Keratinocyte (primary cell): ENCODE data around the gene PRRC1. TPM values are rescaled to one million over a fixed set of nuclear protein-coding genes. Genes with fewer than 3 reads are reported as not detected.

Experiments used
- DNase-seq: peaks from one replicate; pipeline ENCODE4 v3.0.0-alpha.2; 2011; ENCODE audit warnings: low read depth, missing footprints, low spot score
- FAIRE-seq: peaks from 2 replicates; lab custom pipeline; 2011; peaks lifted over from hg19 to GRCh38; lab: Jason Lieb, UNC
- H2AFZ ChIP-seq: 2 replicates; pipeline ENCODE4 v1.6.0; 2012; ENCODE audit warnings: low read length, control low read depth, inconsistent platforms; ENCODE audit not compliant: control insufficient read depth
- H3K27ac ChIP-seq: 2 replicates; pipeline ENCODE4 v1.5.1; 2011; ENCODE audit warnings: low read length; ENCODE audit not compliant: control insufficient read depth, insufficient read depth
- H3K27me3 ChIP-seq: 3 replicates; pipeline ENCODE4 v1.6.0; 2011; ENCODE audit warnings: low read length; ENCODE audit not compliant: control insufficient read depth, insufficient read depth; ENCODE audit errors: extremely low read depth
- H3K36me3 ChIP-seq, 2 experiments: 2 replicates in 1 of 2; 3 replicates in 1 of 2; pipeline ENCODE4 v1.5.1; 2011; ENCODE audit warnings: low read length in 2 of 2, mild to moderate bottlenecking in 1 of 2; ENCODE audit not compliant: control insufficient read depth in 2 of 2, insufficient read depth in 2 of 2; ENCODE audit errors: extremely low read depth in 1 of 2
- H3K4me1 ChIP-seq: 3 replicates; pipeline ENCODE4 v1.5.1; 2011; ENCODE audit warnings: low read length; ENCODE audit not compliant: control insufficient read depth, insufficient read depth; ENCODE audit errors: extremely low read depth
- H3K4me2 ChIP-seq: 3 replicates; pipeline ENCODE4 v1.6.0; 2011; ENCODE audit warnings: low read depth, low read length; ENCODE audit not compliant: control insufficient read depth, insufficient read depth; ENCODE audit errors: extremely low read depth
- H3K4me3 ChIP-seq, 3 experiments: fragments of 200-600 bp in 1 of 3; sonication (generic) in 1 of 3; 2 replicates in 2 of 3; 3 replicates in 1 of 3; pipeline ENCODE4 v1.5.1; 2011 to 2016; ENCODE audit warnings: low read length in 3 of 3, mild to moderate bottlenecking in 3 of 3, control low read depth in 2 of 3, inconsistent platforms in 1 of 3, low read depth in 1 of 3, mixed read lengths in 1 of 3, mixed run types in 1 of 3, moderate library complexity in 1 of 3; ENCODE audit not compliant: control insufficient read depth in 2 of 3, insufficient read depth in 2 of 3; ENCODE audit errors: extremely low read depth in 1 of 3
- H3K79me2 ChIP-seq: 2 replicates; pipeline ENCODE4 v1.6.0; 2012; ENCODE audit warnings: low read length; ENCODE audit not compliant: control insufficient read depth, insufficient read depth
- H3K9ac ChIP-seq: 3 replicates; pipeline ENCODE4 v1.6.0; 2011; ENCODE audit warnings: low read length; ENCODE audit not compliant: control insufficient read depth, insufficient read depth; ENCODE audit errors: extremely low read depth
- H3K9me1 ChIP-seq: 3 replicates; pipeline ENCODE4 v1.6.0; 2011; ENCODE audit warnings: low read length; ENCODE audit not compliant: control insufficient read depth, insufficient read depth; ENCODE audit errors: extremely low read depth
- H3K9me3 ChIP-seq: 2 replicates; pipeline ENCODE4 v1.5.1; 2012; ENCODE audit warnings: low read depth, low read length; ENCODE audit not compliant: control insufficient read depth
- H4K20me1 ChIP-seq: 3 replicates; pipeline ENCODE4 v1.6.0; 2011; ENCODE audit warnings: low read length; ENCODE audit not compliant: control insufficient read depth, insufficient read depth; ENCODE audit errors: extremely low read depth
- CTCF ChIP-seq, 3 experiments: IDR thresholded peaks in 1 of 3; conservative IDR thresholded peaks in 1 of 3; optimal IDR thresholded peaks in 1 of 3; 2 replicates in 2 of 3; 3 replicates in 1 of 3; pipeline versions ENCODE3 to v1.5.1; 2011; ENCODE audit warnings: low read length in 3 of 3, mild to moderate bottlenecking in 3 of 3, moderate library complexity in 2 of 3, control low read depth in 1 of 3, inconsistent platforms in 1 of 3; ENCODE audit not compliant: insufficient read depth in 2 of 3; ENCODE audit errors: extremely low read depth in 1 of 3
- EZH2 ChIP-seq: IDR thresholded peaks from one replicate; pipeline ENCODE4 v1.6.1; 2012; ENCODE audit warnings: inconsistent platforms, mild to moderate bottlenecking, low read length, moderate library complexity
- dilution Hi-C: fragments of 300-500 bp; cut with MboI; formaldehyde crosslinking; loops from one replicate; pipeline ENCODE4 v1.7.0; 2020; ENCODE audit warnings: low sequenced_read_pairs; ENCODE audit not compliant: extremely low pct_ligation_motif_present
- polyA plus RNA-seq, 5 experiments: library from polyadenylated mRNA; depleted of rRNA in 3 of 5; stranded (reverse) in 3 of 5; stranded (forward) in 1 of 5; unstranded in 1 of 5; fragments of >200 nt; gene quantifications; 1 replicate in 1 of 5; 2 replicates in 3 of 5; 3 replicates in 1 of 5; pipeline versions ENCODE4 v1.2.1 to v1.2.3, GENCODE V29; 2011 to 2012; ENCODE audit warnings: missing spikeins in 2 of 5, low read depth in 1 of 5, low replicate concordance in 1 of 5

Gene PRRC1
- polyA plus RNA-seq, 1 donor (not counting 4 experiments of a cell fraction or from before 2014, with no cell fraction given): 48.6 TPM

GRCh38 chr5:127602481-127602880 is 85.0 kb downstream of the PRRC1 start:
- Histone ChIP-seq H3K27ac (no peak overlapping the region), H2AFZ (no peak overlapping the region), H3K9me3 (no peaks in the 10 kb centered on the region), H3K36me3 (no peaks in the 10 kb centered on the region), H3K9ac (no peak overlapping the region), H4K20me1 (no peaks in the 10 kb centered on the region), H3K4me3 (no peak overlapping the region), H3K4me2 (no peak overlapping the region), H3K27me3 (no peaks in the 10 kb centered on the region), H3K4me1 (no peaks in the 10 kb centered on the region), H3K79me2 (no peaks in the 10 kb centered on the region), H3K9me1 (no peaks in the 10 kb centered on the region)
- no peak for DNase-seq
- FAIRE-seq: no peak
- dilution Hi-C loops: no loop called here
- peak in 1 of 3 experiments; percentile 7 for TF ChIP-seq CTCF (optimal IDR thresholded peaks at IDR 0.05 in 1 of 3, IDR thresholded peaks at IDR 0.05 in 1 of 3, conservative IDR thresholded peaks at IDR 0.05 in 1 of 3; ENCODE audit: extremely low read depth in 1 of 3, insufficient read depth in 2 of 3, low read length in 3 of 3)
- TF ChIP-seq EZH2: no peak

GRCh38 chr5:127602896-127603844 is 85.7 kb downstream of the PRRC1 start:
- no peaks in the 10 kb centered on the region for H3K27me3 ChIP-seq
- no peaks in the 10 kb centered on the region for H3K79me2 ChIP-seq
- no peaks in the 10 kb centered on the region for H3K36me3 ChIP-seq
- no peaks in the 10 kb centered on the region for H3K9me3 ChIP-seq
- no peak for DNase-seq
- H3K9me1 ChIP-seq: no peaks in the 10 kb centered on the region
- no peak overlapping the region for H3K27ac ChIP-seq
- H2AFZ ChIP-seq: no peak overlapping the region
- TF ChIP-seq CTCF (optimal IDR thresholded peaks at IDR 0.05 in 1 of 3, IDR thresholded peaks at IDR 0.05 in 1 of 3, conservative IDR thresholded peaks at IDR 0.05 in 1 of 3; ENCODE audit: extremely low read depth in 1 of 3, insufficient read depth in 2 of 3, low read length in 3 of 3) (no peak), EZH2 (no peak)
- H3K4me1 ChIP-seq: no peaks in the 10 kb centered on the region
- dilution Hi-C loops: no loop called here
- FAIRE-seq: no peak
- H3K9ac ChIP-seq: no peak overlapping the region
- no peak overlapping the region for H3K4me2 ChIP-seq
- no peaks in the 10 kb centered on the region for H4K20me1 ChIP-seq
- H3K4me3 ChIP-seq: no peak overlapping the region

Other genes with a start within 250 kb of the PRRC1 start
- not detected in 3 replicates for gene MEGF10, start 226.8 kb upstream of the PRRC1 start, polyA plus RNA-seq
- gene CTXN3, start 131.4 kb downstream of the PRRC1 start, polyA plus RNA-seq: 0.10 to 0.40 TPM (median 0.22 TPM) in 3 replicates
- not detected in 3 replicates for gene CCDC192, start 185.8 kb downstream of the PRRC1 start, polyA plus RNA-seq